Measurements from ENCODE around the gene MMAA. TPM values are rescaled to one million over a fixed set of nuclear protein-coding genes. Genes with fewer than 3 reads are reported as not detected.

MMAA gene
- total and polyA plus RNA-seq, 10 donors, result 4.5 to 9.3 (median 7.5) TPM

DNA sequence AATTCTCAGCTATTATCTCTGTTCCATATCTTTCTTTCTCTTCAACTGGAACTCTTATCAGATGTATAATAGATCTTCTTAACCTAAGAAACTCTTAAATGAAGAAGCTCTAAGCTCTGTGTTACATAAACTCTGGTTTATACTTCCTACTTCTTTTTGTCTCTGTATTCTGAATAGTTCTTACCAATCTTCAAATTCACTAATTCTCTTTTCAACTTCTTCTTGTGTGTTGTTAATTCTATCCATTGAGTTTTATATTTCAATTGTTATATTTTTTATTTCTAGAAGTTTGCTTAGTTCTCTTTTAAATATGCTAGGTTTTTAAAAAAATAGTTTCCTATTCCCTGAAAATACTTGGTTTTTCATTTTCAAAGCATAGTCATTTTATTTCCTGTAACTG is 13.2 kb upstream of the MMAA start:
- intact Hi-C loops (cut with DNase I; ENCODE audit: low total_unique reads), result loop anchor here (5.0 kb wide), 1 partner anchor 369 kb away; no protein-coding TSS in a partner anchor
- TF ChIP-seq POLR2AphosphoS5 (IDR thresholded peaks at IDR 0.05) (no peak), POLR2A (IDR thresholded peaks at IDR 0.05) (no peak)
- TF ChIP-seq, protein P1, sequence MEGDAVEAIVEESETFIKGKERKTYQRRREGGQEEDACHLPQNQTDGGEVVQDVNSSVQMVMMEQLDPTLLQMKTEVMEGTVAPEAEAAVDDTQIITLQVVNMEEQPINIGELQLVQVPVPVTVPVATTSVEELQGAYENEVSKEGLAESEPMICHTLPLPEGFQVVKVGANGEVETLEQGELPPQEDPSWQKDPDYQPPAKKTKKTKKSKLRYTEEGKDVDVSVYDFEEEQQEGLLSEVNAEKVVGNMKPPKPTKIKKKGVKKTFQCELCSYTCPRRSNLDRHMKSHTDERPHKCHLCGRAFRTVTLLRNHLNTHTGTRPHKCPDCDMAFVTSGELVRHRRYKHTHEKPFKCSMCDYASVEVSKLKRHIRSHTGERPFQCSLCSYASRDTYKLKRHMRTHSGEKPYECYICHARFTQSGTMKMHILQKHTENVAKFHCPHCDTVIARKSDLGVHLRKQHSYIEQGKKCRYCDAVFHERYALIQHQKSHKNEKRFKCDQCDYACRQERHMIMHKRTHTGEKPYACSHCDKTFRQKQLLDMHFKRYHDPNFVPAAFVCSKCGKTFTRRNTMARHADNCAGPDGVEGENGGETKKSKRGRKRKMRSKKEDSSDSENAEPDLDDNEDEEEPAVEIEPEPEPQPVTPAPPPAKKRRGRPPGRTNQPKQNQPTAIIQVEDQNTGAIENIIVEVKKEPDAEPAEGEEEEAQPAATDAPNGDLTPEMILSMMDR (IDR thresholded peaks at IDR 0.05 in 8 of 11, conservative IDR thresholded peaks at IDR 0.05 in 3 of 11), result no peak
- no peak for DNase-seq
- Histone ChIP-seq H3K27ac (no peak overlapping the region), H3K36me3 (no peaks in the 10 kb centered on the region), H3K4me1 (peaks cover 0 to 6% (median 0%) of the 10 kb centered on the region in 6 donors), H3K27me3 (replicated peaks in 1 of 7) (no peaks in the 10 kb centered on the region), H3K4me3 (no peak overlapping the region), H3K9me3 (peaks cover 0 to 21% (median 19%) of the 10 kb centered on the region in 8 donors)

DNA sequence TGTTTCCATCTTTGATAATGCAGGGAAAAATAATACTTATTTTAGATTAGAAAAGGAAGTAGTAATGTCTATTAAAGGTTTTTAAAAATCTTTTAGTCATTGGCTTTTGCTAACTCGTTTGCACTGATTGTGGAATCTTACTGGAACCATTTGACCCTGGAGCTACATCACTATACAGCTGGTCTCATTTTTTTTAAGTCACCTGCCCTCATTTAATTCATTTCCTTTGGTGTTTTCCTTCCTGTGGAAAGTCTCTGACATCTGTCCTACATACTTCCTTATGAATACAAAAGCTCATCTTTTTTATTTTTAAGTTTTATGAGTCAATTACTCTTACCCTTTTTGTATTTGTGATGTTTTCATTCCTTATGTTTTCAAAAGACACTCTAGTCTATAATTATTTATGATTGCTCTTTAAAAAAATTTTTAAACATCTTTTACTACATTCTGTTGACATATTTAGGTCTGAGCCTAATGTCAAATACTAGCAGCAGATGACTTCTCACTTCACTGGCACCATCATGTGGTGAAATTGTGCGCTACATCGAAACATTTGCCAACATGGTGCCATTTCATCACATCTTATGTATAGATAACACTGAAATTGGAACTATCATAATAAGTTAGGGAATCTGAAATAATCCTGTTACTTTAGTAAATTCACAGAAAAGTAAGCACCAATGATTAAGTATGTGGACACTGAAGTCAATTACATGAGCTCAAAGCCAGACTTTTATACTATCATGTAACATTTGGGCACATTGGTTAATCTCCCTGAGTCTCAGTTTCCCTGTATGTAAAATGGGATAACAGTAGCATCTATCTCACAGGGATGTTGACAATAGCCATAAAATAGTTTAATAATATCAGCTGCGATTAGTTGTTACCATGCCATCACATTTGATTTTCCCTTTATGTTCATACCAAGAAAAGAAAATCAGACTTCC is 9.4 kb upstream of the MMAA start:
- Histone ChIP-seq H3K27me3 (replicated peaks in 1 of 7) (no peaks in the 10 kb centered on the region), H3K4me1 (peaks cover 0 to 6% (median 0%) of the 10 kb centered on the region in 6 donors), H3K4me3 (no peak overlapping the region), H3K36me3 (no peaks in the 10 kb centered on the region), H3K27ac (no peak overlapping the region), H3K9me3 (peaks cover 0 to 21% (median 19%) of the 10 kb centered on the region in 8 donors)
- intact Hi-C loops (cut with DNase I; ENCODE audit: low total_unique reads), result loop anchor here (5.0 to 10.0 kb wide), 2 partner anchors 372 to 455 kb away; no protein-coding TSS in a partner anchor
- 37 to 62% (median 54%) methylated on average over 4 of the region's 4 CpGs for WGBS, 5 donors
- TF ChIP-seq, protein P1 (IDR thresholded peaks at IDR 0.05 in 8 of 11, conservative IDR thresholded peaks at IDR 0.05 in 3 of 11), result peak; percentile 34 to 77 (median 64)
- TF ChIP-seq POLR2AphosphoS5 (IDR thresholded peaks at IDR 0.05) (no peak), POLR2A (IDR thresholded peaks at IDR 0.05) (no peak)
- no peak for DNase-seq

DNA sequence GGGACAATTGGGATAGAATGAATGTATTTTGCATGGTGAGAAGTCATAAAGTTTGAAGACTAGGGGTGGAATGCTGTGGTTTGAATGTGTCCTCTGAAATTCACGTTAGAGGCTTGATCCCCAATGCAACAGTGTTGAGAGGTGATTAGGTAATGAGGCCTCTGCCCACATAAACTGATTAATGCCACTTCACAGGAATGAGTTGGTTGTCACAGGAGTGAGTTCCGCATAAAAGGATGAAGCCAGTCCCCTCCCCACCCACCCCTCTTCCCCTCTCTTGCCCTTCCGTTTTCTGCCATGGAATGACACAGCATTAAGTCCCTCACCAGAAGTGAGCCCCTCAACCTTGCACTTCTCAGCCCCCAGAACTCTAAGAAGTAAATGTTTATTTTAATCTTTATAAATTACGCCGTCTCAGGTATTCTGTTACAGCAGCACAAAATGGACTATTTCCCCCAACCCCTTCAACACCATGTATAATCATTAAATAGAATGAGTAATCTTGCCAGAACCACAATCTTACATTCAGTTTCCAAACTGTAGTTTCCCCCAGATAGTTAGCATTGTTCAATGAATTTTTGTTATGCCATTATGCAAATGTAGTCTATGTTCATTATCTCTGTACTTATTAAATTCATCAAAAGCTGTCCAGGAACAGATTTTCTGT is 5.5 kb upstream of the MMAA start:
- 55 to 75% (median 62%) methylated on average over 5 of the region's 5 CpGs for WGBS, 5 donors
- intact Hi-C loops (cut with DNase I; ENCODE audit: low total_unique reads), result loop anchor here (10.0 kb wide), 1 partner anchor 459 kb away; no protein-coding TSS in a partner anchor
- H3K27me3 ChIP-seq (replicated peaks in 1 of 7), result no peaks in the 10 kb centered on the region
- no peak for DNase-seq
- H3K4me3 ChIP-seq, result no peak overlapping the region
- H3K27ac ChIP-seq, result no peak overlapping the region
- no peaks in the 10 kb centered on the region for H3K36me3 ChIP-seq
- peaks cover 7 to 31% (median 19%) of the 10 kb centered on the region in 6 donors for H3K4me1 ChIP-seq
- TF ChIP-seq, protein P1 (IDR thresholded peaks at IDR 0.05 in 8 of 11, conservative IDR thresholded peaks at IDR 0.05 in 3 of 11), result no peak
- TF ChIP-seq POLR2A (IDR thresholded peaks at IDR 0.05) (no peak), POLR2AphosphoS5 (IDR thresholded peaks at IDR 0.05) (no peak)
- H3K9me3 ChIP-seq, result no peaks in the 10 kb centered on the region
